ENCODE measurements around the gene TGM2.

Gene TGM2

GRCh38 chr20:38141889-38142494 lies 23.1 kb downstream of the TGM2 start:
- no peak for DNase-seq

GRCh38 chr20:38141204-38141888 lies 23.7 kb downstream of the TGM2 start:
- DNase-seq = no peak

DNA sequence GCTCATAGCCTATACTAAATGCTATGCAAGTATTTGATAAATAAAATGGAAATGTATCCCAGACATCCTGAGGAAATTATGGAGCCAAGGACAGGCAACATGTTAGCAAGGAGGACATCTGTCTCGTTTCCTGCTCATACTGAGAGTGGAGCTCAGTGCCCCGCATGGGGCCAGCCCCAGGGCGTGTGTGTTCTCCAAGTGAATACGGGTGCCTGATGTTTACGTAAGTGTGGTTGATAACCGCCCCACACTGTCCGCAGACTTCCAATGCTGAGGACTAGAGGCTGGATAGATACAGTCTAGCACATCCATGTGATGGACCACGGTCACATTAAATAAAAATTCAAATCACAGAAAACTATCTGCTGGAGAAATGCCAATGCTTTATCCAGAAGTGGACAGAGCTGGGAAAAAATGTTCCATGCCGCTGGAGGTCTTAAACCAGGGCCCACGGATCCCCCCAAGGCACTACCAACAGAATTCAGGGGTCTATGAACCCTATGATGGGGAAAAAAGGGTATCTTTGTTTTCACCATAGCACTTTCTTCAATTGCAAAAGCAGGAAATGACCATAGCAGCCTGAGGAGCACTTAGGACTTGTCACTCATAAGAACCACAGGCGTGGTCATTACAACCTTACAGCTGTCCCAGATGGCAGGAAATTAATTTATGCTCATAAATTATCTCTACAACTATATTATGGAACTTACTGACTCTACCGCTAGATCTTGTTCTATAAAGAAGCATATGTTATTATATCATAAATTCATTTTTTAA lies 24.9 kb downstream of the TGM2 start:
- no peak for DNase-seq

DNA sequence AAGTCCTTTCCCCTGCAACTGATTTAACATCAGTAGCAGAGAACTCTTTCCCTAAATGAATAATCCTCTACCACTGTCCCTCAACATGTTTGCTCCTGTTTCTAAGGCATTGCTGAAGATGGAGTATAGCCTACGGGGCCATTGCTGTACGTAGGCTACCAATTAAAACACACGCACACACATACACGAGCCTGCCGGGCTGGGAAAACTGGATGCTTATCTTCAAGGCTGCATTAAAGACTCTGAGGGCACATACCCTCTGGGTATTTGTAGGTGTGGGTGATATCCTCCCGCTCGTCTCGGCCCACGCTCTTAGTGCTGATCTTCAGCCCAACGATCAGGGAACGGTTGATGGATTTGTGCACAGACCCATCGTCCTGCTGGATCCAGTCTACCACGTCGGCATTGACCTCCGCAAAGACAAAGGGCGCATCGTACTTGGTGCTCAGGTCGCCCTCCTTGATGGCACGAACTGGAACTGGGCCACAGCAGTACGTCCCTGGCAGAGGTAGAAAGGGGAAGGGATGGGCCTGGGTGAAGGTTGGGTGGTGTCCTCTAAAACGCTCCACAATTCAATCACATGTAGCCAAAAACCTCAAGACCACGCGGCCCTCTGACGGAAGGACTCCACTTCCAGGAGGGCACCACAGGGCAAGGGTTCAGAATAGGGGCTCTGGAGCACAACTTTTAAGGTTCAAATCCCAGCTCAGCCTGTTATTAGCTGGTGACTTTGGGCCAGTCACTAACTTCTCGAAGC lies 25.7 kb downstream of the TGM2 start:
- no peak for DNase-seq

DNA sequence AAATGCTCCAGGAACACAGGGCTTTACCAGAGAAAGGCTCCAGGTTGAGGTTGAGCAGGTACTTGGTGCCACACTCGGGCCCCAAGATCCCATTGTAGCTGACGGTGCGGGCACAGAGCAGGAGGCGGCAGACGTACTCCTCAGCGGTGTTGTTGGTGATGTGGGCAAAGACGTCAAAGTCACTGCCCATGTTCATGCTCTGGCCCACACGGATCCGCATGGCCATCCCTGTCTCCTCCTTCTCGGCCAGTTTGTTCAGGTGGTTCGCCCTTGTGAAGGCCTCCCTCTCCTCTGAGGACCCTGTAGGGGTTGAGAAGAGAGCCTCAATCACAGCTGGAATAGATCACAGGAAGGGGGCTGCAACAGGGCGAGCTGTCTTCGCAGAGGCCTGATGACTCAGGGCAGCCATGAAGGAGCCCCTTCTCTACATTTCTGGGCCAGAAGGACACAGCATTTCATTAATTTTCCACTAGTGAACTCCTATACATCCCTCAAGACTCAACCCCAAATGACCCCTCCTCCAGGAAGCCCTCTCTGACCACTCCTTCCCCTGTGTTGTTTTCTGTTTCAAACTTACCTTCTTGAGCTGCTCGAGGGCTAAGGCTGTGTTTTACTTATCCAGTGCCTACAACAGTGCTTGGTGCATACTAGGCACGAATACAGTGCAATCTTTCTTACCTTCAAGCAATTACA lies 26.8 kb downstream of the TGM2 start:
- no peak for DNase-seq

- DNase-seq = no peak
Measured at GRCh38 chr20:38137441-38138037, 27.5 kb downstream of the TGM2 start.

GRCh38 chr20:38136421-38137245 lies 28.4 kb downstream of the TGM2 start:
- DNase-seq = no peak

GRCh38 chr20:38135651-38136420 lies 29.2 kb downstream of the TGM2 start:
- no peak for DNase-seq

DNA sequence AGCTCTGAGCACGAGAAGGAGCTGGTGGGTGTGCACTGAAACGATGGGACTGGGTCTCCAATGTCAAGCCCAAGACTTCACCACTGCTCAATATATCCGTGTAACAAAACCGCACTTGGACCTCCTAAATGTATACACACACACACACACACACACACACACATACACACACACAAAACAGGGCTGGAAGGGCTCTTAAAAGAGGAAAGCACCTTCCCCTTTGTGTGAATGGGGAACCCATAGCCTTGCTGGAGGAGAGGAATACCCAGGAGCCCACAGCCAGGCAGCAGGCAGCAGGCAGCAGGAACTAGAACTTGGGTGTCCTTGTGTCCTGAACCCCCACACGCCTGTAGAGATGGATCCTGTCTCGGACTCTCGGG lies 29.8 kb downstream of the TGM2 start:
- no peak for DNase-seq

GRCh38 chr20:38134427-38135270 lies 30.4 kb downstream of the TGM2 start:
- no peak for DNase-seq

DNA sequence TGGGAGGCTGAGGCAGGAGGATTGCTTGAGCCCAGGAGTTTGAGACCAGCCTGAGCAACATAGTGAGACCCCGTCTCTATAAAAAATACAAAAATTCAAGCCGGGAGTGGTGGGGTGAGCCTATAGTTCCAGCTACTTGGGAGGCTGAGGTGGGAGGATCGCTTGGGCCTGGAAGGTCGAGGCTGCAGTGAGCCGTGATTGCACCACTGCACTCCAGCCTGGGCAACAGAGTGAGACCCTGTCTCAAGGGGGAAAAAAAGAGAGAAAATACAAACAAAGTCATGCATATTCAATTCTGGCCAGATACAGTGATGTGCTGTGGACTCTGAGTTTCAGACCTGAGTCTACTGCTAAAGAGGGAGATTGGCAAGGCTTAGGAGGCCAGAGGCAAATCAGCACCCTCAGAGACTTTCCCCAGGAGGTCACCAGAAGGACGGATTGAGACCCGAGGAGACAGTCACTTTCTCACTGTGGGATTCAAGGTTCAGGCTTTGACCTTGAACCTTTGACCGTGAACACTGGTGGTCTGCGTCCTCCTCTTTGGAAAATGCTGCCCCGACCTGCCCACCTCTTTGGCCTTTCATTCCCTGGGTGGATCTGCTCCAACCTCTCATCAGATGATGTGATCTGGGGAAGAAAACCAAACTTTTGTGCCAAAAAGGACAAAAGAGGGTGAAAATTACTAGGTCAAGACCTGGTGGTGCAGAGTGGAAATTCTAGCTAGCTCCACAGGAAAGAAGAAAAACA lies 31.2 kb downstream of the TGM2 start:
- DNase-seq = no peak

- no peak for DNase-seq
Measured at GRCh38 chr20:38132910-38133501, 32.1 kb downstream of the TGM2 start.

DNA sequence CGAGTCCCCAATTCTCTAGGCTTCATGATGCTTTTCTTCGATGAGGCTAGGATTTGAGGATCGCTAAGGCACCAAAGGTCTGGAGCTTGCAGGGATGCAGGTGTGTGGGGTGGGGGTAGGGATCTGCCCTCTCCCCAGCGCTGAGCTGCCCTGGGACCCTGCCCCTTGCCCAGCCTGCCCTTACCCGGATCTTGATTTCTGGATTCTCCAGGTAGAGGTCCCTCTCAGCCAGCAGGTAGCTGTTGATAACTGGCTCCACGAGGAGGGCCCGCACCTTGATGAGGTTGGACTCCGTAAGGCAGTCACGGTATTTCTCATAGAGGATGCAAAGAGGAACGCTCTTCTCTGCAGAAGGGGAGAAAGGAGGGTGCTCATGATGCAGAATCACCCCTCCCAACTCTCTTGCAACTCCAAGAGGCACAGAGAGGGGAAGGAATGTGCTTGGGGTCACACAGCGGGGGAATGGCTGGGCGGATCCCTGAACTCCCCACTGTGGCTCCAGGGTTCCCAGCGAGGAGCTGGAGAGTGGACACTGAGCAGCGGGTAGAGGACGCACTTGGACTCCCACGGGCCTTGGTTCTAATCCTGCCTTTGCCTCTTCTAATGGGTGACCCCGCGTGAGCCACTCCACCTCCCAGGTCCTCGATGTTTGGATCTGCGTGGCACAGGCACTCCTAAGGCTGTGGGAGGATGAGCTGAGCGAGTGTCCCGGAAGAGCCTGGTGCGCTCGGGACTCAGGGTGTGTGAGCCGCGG lies 32.7 kb downstream of the TGM2 start:
- DNase-seq = no peak

- DNase-seq = no peak
Measured at GRCh38 chr20:38131588-38132121, 33.4 kb downstream of the TGM2 start.

DNA sequence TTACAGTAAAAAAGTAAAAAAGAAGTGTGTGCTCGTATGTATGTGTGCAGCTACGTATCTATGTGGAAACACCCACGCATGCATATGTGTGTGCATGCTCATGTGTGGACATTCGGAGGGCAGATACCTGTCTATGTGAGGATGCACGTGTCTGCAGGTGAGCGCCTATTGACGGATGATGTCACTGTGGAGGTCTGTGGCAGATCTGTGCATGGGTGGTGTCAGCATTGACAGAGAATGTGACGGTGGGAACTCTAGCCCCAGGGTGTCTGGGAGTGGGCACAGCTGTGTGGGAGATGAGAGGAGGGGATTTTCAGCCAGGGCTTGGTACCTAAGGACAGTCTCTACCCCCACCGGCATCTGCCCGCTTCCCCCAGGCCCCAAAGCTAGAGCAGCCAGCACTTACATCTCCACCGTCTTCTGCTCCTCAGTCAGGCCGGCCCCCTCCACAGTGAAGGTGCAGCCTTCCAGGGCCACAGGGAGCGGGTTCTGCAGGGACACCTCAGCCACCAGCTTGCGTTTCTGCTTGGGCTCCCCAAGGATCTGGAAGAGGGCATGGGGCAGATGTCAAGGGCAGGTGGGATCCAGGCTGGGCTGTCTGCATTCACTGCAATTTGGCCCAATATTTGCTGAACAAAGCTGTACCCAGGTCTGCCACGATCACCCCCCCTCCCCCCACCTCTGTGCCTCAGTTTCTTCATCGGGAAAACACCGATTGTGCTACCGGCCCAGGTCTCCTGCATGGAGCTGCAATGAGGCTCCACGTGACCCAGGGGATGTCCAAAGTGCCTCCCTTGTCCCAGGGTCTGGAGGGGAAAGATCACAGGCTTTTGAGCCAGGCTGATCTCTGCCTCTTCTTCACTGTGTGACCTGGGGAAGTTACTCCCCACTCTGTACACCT lies 34.1 kb downstream of the TGM2 start:
- no peak for DNase-seq

GRCh38 chr20:38129893-38130609 lies 35.0 kb downstream of the TGM2 start:
- DNase-seq = no peak

All from activated CD4-positive, CD25-positive, alpha-beta regulatory T cell (primary cell).